GM19351 (cell line): Measurements from ENCODE around the gene SGSM1.
"Not testable (repeated sequence)": the region's sequence is repeated elsewhere in the genome, so short reads cannot be mapped to it uniquely, and the experiment has no call there.

Source experiments
- ATAC-seq: cut with Tn5 transposase; IDR thresholded peaks from one replicate; pipeline ENCODE4 v1.9.1; 2021; ENCODE audit warnings: mild to moderate bottlenecking, moderate library complexity; ENCODE audit not compliant: unreplicated experiment

SGSM1 gene

DNA sequence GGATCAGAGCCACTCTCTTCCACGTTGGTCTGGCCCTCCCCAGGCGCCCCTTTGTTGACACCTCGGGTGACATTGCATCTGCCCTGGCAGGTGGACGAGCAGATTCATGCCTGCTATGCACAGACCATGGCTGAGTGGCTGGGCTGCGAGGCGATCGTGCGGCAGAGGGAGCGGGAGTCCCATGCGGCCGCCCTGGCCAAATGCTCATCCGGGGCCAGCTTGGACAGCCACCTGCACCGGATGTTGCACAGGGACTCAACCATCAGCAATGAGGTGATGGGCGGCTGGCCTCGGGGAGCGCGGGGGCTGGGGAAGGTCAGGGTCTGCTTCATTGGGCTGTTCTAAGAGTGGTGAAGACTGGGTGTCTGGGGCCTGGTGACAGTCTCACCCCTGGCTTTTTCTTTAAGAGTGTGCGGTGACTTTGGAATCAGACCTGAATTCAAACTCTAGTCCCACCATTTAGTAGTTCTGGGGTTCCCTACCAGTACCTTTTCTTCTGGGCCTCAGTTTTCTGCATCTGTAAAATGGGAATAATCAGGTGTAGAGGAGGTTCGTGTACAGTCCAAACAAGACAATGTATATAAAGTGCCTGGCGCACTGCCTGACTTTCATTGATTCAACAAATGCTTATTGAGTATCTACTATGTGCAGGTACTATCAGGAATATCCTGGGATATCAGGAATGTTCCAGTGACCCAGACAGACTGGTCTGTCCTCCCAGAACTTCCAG is 87.5 kb downstream of the SGSM1 start:
- ATAC-seq: no peak

DNA sequence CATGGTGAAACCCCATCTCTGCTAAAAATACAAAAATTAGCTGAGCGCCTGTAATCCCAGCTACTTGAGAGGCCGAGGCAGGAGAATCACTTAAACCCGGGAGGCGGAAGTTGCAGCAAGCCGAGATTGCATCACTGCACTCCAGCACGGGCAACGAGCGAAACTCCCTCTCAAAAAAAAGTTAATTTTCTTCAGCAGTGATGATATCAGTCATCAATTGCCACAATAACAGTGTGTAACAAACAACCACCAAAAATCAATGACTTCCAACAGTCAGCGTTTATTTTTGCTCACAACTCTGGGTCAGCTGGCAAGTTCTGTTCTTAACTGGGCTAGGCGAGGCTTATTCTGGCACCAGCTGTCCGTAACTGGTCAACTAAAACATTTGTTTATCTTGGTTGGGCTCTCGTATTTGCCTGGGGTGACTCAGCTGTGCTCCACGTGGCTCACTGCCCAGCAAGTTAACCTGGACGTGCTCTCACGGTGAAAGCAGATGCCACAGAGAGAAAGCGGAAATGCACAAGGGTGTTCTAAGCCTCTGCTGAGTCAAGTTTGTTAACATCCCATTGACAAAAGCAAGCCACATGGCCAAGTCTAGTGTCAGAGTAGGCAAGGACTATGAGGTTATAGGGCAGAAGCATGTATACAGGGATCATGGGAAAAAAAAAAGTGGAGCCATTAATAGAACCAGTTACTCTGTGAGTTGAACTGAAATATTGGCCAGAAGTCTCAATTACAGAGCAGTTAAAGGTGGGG is 88.4 kb downstream of the SGSM1 start:
- ATAC-seq: no peak

GRCh38 chr22:24894998-24895397 is 89.0 kb downstream of the SGSM1 start:
- ATAC-seq: no peak

GRCh38 chr22:24901448-24901847 is 95.4 kb downstream of the SGSM1 start:
- ATAC-seq: no peak

DNA sequence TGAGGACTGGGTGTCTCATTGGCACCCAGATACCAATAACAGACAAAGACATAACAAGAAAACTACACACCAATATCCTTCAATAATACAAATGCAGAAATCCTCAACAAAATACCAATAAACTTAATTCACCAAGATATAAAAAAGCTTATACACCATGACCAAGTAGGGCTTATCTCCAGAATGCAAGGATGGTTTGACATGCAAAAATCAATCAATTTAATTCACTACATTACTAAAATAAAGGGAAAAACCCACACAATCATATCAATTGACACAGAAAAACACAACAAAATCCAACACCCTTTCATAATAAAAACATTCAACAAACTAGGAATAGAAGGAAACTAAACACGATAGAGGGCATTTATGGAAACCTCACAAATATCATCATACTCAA is 99.9 kb downstream of the SGSM1 start:
- no peak for ATAC-seq

DNA sequence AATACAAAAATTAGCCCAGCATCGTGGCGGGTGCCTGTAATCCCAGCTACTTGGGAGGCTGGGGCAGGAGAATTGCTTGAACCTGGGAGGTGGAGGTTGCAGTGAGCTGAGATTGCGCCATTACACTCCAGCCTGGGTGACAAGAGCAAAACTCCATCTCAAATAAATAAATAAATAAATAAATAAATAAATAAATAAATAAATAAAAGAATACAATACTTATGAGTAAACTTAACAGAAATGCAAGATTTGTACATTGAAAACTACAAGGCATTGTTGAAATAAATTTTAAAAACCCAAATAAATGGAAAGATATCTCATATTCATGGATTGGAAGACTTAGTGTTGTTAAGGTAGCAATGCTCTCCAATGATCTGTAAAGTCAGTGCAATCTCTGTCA is 101.1 kb downstream of the SGSM1 start:
- ATAC-seq: not testable (repeated sequence)

GRCh38 chr22:24920029-24920428 is 114.0 kb downstream of the SGSM1 start:
- ATAC-seq: no peak

DNA sequence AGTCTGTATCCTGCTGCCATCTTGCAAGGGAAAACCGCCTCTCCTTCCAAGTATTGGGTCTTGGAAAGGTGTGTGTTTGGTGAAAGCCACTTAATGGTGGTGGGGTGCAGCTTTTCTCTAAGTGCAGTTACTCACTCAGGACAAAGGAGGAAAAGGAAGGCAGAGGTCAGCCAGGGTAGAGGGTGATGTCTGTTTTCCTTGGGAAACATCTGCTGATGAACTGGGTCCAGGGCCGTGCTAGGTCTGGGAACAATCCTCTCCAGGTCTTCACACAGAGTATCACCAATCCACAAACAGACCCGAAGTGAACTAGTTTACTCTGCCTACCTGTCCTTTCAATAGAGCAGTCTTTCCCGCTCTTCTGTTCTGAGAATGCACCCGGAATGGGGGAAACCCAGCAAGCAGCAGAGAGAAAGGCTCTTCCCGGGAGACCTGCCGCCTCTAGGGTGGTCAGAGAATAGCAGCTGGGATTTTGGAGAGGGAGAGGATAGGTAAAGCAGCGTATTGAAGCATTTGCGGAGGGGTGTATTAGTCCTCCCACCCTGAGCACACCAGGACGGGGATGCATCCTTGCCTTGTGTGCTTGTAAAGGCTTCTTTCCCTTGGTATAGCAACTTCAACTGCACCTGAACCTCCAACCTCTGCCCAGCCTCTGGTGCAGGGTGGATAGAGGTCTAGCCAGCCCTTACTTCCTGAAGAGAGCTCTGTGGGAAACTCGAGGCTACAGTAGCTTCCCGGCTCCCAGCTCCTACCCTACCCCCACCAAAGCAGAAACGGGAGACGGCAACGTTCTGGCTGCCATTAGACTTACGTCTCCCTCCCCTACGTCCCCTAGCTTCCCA is 119.8 kb downstream of the SGSM1 start:
- no peak for ATAC-seq

DNA sequence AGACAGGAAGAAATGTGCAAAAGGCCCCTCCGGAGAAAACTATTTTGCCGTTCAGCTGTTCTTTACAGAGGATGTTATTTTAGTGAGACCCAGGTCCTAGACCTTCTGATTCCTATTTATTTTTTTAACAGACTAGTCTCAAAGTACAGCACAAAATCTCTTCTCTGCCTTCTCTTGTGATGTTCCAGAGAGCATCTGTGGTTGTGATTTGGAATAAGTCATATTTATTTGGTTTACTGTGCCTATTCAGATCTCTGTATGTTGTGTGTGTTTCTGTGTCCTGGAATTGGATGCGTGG is 120.4 kb downstream of the SGSM1 start:
- ATAC-seq: no peak

DNA sequence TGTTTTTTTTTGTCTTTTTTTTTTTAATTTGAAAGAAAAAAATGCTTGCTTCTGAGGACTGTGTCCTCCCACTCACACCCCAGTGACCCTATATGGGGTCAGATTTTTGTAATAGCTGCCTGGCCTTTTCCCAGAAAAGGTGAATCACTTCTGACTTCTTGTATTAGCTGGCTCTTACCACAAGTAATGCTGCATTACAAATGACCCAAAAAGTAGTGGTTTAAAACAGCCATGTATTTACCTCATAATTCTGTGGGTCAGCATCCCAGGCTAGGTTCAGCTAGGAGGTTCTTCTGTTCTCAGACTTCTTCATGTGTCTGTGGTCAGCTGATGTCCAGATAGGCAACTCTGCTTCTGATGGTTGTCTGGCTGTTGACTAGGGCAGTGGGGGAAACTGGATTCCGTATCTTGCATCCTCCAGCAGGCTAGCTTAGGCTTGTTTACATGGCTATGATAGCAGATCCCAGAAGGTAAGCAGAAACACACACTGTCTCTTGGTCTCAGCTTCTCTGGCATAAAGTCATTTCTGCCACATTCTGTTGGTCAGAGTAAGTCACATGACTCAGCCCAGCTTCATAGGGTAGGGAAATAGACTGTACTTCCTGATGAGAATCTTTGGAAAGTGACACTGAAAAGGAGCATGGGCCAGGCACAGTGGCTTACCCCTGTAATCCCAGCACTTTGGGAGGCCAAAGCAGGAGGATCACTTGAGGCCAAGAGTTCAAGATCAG is 121.0 kb downstream of the SGSM1 start:
- no peak for ATAC-seq

- ATAC-seq: no peak
Observed at GRCh38 chr22:24928322-24928721, 122.3 kb downstream of the SGSM1 start.

- no peak for ATAC-seq
Observed at GRCh38 chr22:24930678-24931077, 124.7 kb downstream of the SGSM1 start.

- no peak for ATAC-seq
Observed at GRCh38 chr22:24935771-24936483, 129.9 kb downstream of the SGSM1 start.

DNA sequence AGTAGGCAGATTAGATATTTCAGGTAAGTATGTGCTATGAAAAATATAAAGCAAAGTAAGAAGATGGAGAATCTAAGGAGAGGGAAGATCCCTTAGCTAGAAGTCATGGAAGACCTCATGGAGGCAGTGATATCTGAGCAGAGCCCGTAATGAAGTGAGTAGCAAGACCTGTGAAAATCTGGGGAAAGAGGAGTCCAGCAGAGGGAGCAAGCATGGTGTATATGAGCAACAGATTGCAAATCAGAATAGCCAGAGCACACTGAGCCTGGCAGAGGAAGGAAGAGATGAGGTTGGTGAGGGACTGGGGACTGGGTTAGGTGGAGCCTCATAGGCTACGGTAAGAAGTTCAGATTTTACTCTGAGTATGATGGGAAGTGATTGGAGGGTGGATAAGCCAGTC is 131.1 kb downstream of the SGSM1 start:
- ATAC-seq: no peak

- ATAC-seq: no peak
Observed at GRCh38 chr22:24938741-24939341, 132.8 kb downstream of the SGSM1 start.

DNA sequence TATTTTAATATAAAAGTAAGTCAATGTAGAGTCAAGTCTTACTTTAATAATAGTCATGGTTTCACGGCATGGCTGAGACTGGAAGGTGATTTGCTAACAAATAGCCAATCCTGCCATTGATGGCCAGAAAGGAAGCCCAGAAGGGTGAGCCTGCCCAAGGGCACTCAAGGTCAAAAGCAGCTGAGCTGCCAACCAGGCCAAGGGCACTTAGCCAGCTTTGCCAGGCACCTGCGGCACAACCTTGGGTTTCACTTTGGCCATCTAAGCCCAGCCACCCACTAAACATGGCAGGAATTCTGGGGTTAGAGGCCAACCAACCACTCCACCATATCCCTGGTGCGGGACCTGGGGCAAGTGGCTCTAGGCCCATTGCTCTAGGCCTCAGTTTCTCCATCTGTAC is 136.3 kb downstream of the SGSM1 start:
- no peak for ATAC-seq

- ATAC-seq: no peak
Observed at GRCh38 chr22:24944217-24944937, 138.4 kb downstream of the SGSM1 start.

DNA sequence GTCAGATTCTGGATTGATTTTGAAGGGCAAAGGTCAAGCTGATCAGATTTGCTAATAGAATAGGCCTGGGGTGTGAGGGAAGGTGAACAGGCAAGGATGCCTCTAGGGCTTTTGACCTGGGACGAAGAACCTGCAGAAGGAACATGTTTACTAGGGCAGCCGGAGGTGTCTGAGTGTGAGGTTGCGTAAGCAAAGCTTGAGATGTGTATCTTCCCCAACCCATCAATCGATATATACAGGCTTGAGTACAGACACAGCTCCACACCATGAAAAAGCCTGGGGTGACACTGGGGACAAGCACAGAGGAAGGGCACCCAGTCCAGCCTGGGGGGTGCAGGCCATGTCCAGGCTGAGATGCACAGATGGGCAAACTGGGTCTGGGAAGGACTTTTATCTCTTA is 139.4 kb downstream of the SGSM1 start:
- ATAC-seq: no peak

DNA sequence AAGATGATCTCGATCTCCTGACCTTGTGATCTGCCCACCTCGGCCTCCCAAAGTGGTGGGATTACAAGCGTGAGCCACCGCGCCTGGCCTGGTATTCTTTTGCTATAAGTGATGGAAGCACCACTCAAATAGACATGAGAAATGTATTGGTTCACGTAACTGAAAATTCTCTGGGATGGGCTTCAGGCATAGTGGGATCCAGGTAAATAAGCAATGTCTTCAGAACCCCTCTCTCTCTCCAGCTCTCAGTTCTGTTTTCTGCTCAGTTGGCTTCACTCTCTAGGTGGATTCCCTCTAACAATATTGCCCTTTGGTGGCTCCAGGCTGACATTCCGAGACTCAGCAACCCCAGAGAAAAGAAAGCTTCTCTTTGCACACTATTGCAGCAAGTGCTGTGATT is 141.4 kb downstream of the SGSM1 start:
- ATAC-seq: no peak
